ENCODE measurements around the gene PPP2R2B. TPM values are rescaled to one million over a fixed set of nuclear protein-coding genes. Genes with fewer than 3 reads are reported as not detected.

The PPP2R2B gene
- total RNA-seq, 1 donor = not detected

DNA sequence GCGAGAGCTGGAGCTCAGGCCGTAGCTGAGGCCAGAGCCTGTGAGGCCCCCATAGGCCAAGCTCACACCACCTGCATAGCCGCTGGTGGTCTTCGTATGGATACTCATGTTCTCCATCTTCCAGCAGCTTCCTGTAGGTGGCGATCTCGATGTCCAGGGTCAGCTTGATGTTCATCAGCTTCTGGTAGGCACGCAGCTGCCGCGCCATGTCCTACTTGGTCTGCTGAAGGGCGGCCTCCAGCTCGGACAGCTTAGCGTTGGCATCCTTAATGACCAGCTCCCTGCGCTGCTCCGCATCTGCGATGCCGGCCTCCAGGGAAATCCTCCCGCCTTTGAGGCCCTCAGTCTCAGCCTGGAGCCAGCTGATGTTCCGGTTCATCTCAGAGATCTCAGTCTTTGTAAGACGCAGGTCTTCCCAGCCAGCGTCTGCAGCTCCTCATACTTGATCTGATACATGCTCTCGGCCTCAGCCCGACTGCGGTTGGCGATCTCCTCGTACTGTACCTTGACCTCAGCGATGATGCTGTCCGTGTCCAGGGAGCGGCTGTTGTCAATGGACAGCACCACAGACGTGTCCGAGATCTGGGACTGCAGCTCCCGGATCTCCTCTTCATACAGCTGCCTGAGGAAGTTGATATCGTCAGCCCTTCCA lies 172.1 kb downstream of the PPP2R2B start:
- no peak for DNase-seq (ENCODE audit: insufficient read length, low spot score, missing footprints)
- Histone ChIP-seq H4K20me1 (ENCODE audit: insufficient read depth, low read length) (no peaks in the 10 kb centered on the region), H3K9me3 (ENCODE audit: low read depth, low read length) (no peaks in the 10 kb centered on the region), H3K36me3 (ENCODE audit: insufficient read depth, low read length) (no peaks in the 10 kb centered on the region), H3K4me2 (ENCODE audit: insufficient read depth, low read length) (no peak overlapping the region), H3K27ac (ENCODE audit: low read depth, low read length) (no peak overlapping the region), H3K4me1 (ENCODE audit: insufficient read depth, low read length) (no peaks in the 10 kb centered on the region), H3K27me3 (ENCODE audit: insufficient read depth, low read length) (no peaks in the 10 kb centered on the region), H2AFZ (ENCODE audit: low read length) (no peak overlapping the region), H3K79me2 (ENCODE audit: insufficient read depth, low read length) (no peaks in the 10 kb centered on the region), H3K4me3 (ENCODE audit: insufficient read depth, low read length) (no peak overlapping the region)
- TF ChIP-seq, protein P1, sequence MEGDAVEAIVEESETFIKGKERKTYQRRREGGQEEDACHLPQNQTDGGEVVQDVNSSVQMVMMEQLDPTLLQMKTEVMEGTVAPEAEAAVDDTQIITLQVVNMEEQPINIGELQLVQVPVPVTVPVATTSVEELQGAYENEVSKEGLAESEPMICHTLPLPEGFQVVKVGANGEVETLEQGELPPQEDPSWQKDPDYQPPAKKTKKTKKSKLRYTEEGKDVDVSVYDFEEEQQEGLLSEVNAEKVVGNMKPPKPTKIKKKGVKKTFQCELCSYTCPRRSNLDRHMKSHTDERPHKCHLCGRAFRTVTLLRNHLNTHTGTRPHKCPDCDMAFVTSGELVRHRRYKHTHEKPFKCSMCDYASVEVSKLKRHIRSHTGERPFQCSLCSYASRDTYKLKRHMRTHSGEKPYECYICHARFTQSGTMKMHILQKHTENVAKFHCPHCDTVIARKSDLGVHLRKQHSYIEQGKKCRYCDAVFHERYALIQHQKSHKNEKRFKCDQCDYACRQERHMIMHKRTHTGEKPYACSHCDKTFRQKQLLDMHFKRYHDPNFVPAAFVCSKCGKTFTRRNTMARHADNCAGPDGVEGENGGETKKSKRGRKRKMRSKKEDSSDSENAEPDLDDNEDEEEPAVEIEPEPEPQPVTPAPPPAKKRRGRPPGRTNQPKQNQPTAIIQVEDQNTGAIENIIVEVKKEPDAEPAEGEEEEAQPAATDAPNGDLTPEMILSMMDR (IDR thresholded peaks at IDR 0.05; ENCODE audit: extremely low read depth, low read depth, low read length) = no peak

DNA sequence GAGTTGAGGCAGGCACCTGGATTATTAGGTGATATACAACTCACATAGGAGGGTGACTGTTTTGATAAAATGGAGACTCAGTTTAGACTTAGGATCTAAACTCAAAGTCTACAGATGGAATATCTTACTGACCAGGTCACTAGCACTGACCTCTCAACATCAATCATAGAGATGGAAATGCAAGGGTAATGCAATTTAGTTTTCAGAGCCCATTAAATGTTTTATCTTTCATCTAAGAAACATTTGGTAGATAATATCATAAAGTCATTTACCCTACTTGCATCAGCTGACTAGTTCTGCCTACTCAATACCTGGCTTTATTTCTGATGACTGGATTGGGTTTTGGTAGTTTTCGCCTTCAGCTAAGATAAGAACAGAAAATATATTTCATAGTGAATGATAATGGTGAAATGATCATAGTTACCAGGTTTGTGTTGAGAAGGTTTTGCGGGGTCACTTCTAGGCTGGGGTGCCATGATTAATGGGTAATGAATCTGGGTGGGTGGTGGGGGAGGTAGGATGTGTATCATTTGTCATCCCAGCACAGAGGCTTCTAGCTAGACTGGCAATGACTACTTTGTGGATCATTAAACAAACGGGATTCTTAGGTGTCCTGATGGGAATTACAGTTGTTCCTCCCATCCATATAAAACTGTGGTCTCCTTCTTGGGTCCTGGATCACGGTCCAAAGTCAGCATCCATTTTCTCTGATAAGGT lies 173.4 kb downstream of the PPP2R2B start:
- H3K79me2 ChIP-seq (ENCODE audit: insufficient read depth, low read length) = no peaks in the 10 kb centered on the region
- no peaks in the 10 kb centered on the region for H3K27me3 ChIP-seq (ENCODE audit: insufficient read depth, low read length)
- H3K4me1 ChIP-seq (ENCODE audit: insufficient read depth, low read length) = no peaks in the 10 kb centered on the region
- H2AFZ ChIP-seq (ENCODE audit: low read length) = no peak overlapping the region
- no peak overlapping the region for H3K27ac ChIP-seq (ENCODE audit: low read depth, low read length)
- TF ChIP-seq, protein P1 (IDR thresholded peaks at IDR 0.05; ENCODE audit: extremely low read depth, low read depth, low read length) = no peak
- no peaks in the 10 kb centered on the region for H3K9me3 ChIP-seq (ENCODE audit: low read depth, low read length)
- H4K20me1 ChIP-seq (ENCODE audit: insufficient read depth, low read length) = no peaks in the 10 kb centered on the region
- DNase-seq (ENCODE audit: insufficient read length, low spot score, missing footprints) = no peak
- no peak overlapping the region for H3K4me2 ChIP-seq (ENCODE audit: insufficient read depth, low read length)
- no peaks in the 10 kb centered on the region for H3K36me3 ChIP-seq (ENCODE audit: insufficient read depth, low read length)
- no peak overlapping the region for H3K4me3 ChIP-seq (ENCODE audit: insufficient read depth, low read length)

DNA sequence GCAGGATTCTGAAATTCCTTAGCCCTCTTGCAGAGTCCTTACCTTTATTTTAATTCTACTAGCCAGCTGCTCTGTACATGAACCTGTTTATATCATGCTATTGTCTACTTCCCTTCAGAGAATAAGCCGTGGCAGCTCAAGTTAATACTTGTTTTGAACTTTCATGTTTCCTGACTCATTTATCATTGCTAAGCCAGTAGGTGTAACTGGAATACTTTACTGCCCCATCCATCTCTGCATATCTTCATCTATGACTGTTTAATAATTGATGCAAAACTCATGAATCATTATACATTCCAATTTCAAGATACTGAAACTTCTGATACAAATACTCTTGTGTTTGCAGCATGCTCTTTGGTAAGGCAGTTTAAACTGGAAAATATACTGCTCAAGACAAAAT lies 174.7 kb downstream of the PPP2R2B start:
- Histone ChIP-seq H3K4me3 (ENCODE audit: insufficient read depth, low read length) (no peak overlapping the region), H3K79me2 (ENCODE audit: insufficient read depth, low read length) (no peaks in the 10 kb centered on the region), H3K4me2 (ENCODE audit: insufficient read depth, low read length) (no peak overlapping the region), H3K27me3 (ENCODE audit: insufficient read depth, low read length) (no peaks in the 10 kb centered on the region), H3K27ac (ENCODE audit: low read depth, low read length) (no peak overlapping the region), H3K36me3 (ENCODE audit: insufficient read depth, low read length) (no peaks in the 10 kb centered on the region), H4K20me1 (ENCODE audit: insufficient read depth, low read length) (no peaks in the 10 kb centered on the region), H3K4me1 (ENCODE audit: insufficient read depth, low read length) (no peaks in the 10 kb centered on the region), H3K9me3 (ENCODE audit: low read depth, low read length) (no peaks in the 10 kb centered on the region), H2AFZ (ENCODE audit: low read length) (no peak overlapping the region)
- TF ChIP-seq, protein P1 (IDR thresholded peaks at IDR 0.05; ENCODE audit: extremely low read depth, low read depth, low read length) = no peak
- DNase-seq (ENCODE audit: insufficient read length, low spot score, missing footprints) = no peak

DNA sequence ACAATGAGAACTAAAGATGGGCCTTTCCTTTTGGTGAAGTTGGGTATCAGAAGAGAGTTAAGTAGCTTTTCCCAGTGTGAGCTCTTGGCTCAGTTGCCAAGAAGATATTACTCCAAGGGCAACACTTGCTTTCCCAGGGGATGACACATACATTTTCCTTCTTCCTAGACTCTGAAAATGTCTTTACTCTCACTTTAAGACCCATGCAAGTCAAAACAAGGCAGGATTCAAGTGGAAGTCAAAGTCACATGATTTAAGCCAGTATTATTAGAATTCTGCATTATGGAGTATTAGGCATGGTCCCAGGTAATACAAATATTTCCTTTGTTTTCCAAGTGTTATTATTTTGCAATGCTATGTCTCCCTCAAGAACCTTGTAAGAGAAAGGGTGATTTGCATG lies 175.1 kb downstream of the PPP2R2B start:
- Histone ChIP-seq H3K4me2 (ENCODE audit: insufficient read depth, low read length) (no peak overlapping the region), H3K4me1 (ENCODE audit: insufficient read depth, low read length) (no peaks in the 10 kb centered on the region), H3K79me2 (ENCODE audit: insufficient read depth, low read length) (no peaks in the 10 kb centered on the region), H3K27me3 (ENCODE audit: insufficient read depth, low read length) (no peaks in the 10 kb centered on the region), H3K9me3 (ENCODE audit: low read depth, low read length) (no peaks in the 10 kb centered on the region), H2AFZ (ENCODE audit: low read length) (no peak overlapping the region), H3K4me3 (ENCODE audit: insufficient read depth, low read length) (no peak overlapping the region), H4K20me1 (ENCODE audit: insufficient read depth, low read length) (no peaks in the 10 kb centered on the region), H3K36me3 (ENCODE audit: insufficient read depth, low read length) (no peaks in the 10 kb centered on the region), H3K27ac (ENCODE audit: low read depth, low read length) (no peak overlapping the region)
- DNase-seq (ENCODE audit: insufficient read length, low spot score, missing footprints) = no peak
- TF ChIP-seq, protein P1 (IDR thresholded peaks at IDR 0.05; ENCODE audit: extremely low read depth, low read depth, low read length) = no peak

Data from osteoblast (primary cell).